Nephron (organoid): Measurements from ENCODE around the gene E2F4.

Experiments
- H3K27ac Mint-ChIP-seq, 3 experiments: 2 replicates each; pipeline ENCODE4 v1.8.0; 2020; ENCODE audit warnings: mixed read lengths in 3 of 3, mild to moderate bottlenecking in 2 of 3, moderate library complexity in 1 of 3
- H3K27me3 Mint-ChIP-seq: 2 replicates; pipeline ENCODE4 v1.8.0; 2021; ENCODE audit warnings: low read depth, mild to moderate bottlenecking, moderate library complexity, mixed read lengths
- H3K36me3 Mint-ChIP-seq: 2 replicates; pipeline ENCODE4 v1.8.0; 2020; ENCODE audit warnings: low read depth, mixed read lengths
- H3K4me1 Mint-ChIP-seq: 2 replicates; pipeline ENCODE4 v1.8.0; 2020; ENCODE audit warnings: mixed read lengths
- H3K4me3 Mint-ChIP-seq, 3 experiments: 2 replicates each; pipeline ENCODE4 v1.8.0; 2020; ENCODE audit warnings: mild to moderate bottlenecking in 3 of 3, mixed read lengths in 3 of 3, moderate library complexity in 2 of 3
- H3K9me3 Mint-ChIP-seq: 2 replicates; pipeline ENCODE4 v1.8.0; 2020; ENCODE audit warnings: mixed read lengths
- CTCF ChIP-seq, 3 experiments: fragments of 200-600 bp; sonication (generic); IDR thresholded peaks; one replicate each; pipeline ENCODE4 v1.5.0; 2021; ENCODE audit warnings: antibody characterized with exemption in 3 of 3; ENCODE audit not compliant: unreplicated experiment in 3 of 3

The E2F4 gene

DNA sequence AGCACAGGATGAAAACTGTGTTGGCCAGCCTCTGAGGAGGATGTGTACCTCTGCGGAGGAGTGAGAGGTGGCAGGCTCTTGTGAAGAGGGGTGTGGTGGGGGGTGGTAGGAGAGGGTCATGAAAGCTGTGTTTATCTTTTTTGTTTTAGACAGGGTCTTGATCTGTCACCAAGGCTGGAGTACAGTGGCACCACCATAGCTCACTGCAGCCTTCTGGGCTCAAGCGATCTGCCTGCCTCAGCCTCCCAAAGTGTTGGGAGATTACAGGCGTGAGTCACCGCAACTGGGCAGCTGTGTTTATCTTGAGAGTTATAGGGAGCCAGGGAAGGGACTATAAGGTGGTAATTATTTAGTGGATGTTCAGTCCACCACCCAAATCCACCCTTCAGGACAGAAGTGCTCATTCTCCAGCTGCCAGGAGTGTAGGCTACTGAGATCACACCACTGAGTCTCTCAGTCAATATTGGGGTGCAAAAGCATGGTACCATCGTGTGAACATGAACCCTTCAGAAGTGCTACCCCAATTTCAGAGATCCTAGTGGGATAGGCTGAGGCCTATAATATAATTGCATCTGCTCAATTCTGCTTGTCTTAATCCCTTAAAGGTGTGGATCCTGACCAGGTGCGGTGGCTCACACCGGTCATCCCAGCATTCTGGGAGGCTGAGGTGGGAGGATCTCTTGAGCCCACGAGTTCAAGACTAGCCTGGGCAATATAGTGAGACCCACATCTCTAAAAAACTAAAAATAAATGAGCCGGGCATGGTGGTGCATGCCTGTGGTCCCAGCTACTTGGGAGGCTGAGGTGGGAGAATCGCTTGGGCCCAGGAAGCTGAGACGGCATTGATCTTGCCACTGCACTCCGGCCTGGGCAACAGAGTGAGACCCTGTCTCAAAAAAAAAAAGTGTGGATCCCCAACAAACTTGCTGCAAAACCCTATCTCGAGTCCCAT lies 1.2 kb upstream of the E2F4 start:
- Mint-ChIP-seq H3K36me3 (peaks cover 16% of the 10 kb centered on the region), H3K27ac (peak overlapping the region in 2 of 3 experiments; percentile 6 to 23), H3K4me1 (peaks cover 26% of the 10 kb centered on the region), H3K9me3 (no peaks in the 10 kb centered on the region), H3K27me3 (peaks cover 3% of the 10 kb centered on the region), H3K4me3 (peak overlapping the region; percentile 86 to 93 (median 89))
- TF ChIP-seq CTCF (IDR thresholded peaks at IDR 0.05; ENCODE audit: unreplicated experiment in 3 of 3): no peak

- Mint-ChIP-seq H3K4me1 (peaks cover 29% of the 10 kb centered on the region), H3K9me3 (no peaks in the 10 kb centered on the region), H3K27me3 (no peaks in the 10 kb centered on the region), H3K4me3 (peak overlapping the region; percentile 86 to 93 (median 89)), H3K27ac (peak overlapping the region; percentile 2 to 86 (median 67)), H3K36me3 (peaks cover 23% of the 10 kb centered on the region)
- TF ChIP-seq CTCF (IDR thresholded peaks at IDR 0.05; ENCODE audit: unreplicated experiment in 3 of 3): no peak
Observed at GRCh38 chr16:67191411-67191994, 452 bp upstream of the E2F4 start.

DNA sequence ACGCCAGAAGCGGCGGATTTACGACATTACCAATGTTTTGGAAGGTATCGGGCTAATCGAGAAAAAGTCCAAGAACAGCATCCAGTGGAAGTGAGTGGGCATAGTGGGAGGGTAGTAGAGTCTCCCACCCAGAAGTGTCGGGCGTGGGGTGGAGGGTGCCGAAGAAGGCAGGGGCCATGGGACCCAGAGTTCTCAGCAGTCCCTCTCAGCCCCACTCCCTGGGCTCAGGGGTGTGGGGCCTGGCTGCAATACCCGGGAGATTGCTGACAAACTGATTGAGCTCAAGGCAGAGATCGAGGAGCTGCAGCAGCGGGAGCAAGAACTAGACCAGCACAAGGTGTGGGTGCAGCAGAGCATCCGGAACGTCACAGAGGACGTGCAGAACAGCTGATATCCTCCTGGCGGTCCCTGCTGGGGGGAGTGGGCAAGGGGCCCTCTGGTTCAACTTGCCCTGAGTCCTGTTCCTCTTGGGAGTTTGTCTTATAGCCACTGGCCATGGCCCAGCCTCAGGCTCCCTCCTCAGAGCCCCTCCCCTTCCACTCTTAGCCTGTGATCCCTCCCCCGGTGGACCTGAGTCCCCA lies 916 bp downstream of the E2F4 start:
- H3K27me3 Mint-ChIP-seq: no peaks in the 10 kb centered on the region
- TF ChIP-seq CTCF (IDR thresholded peaks at IDR 0.05; ENCODE audit: unreplicated experiment in 3 of 3): no peak
- peaks cover 34% of the 10 kb centered on the region for H3K4me1 Mint-ChIP-seq
- no peak overlapping the region for H3K27ac Mint-ChIP-seq
- H3K36me3 Mint-ChIP-seq: peaks cover 32% of the 10 kb centered on the region
- peak overlapping the region; percentile 86 to 93 (median 89) for H3K4me3 Mint-ChIP-seq
- H3K9me3 Mint-ChIP-seq: no peaks in the 10 kb centered on the region

- Mint-ChIP-seq H3K27ac (peak overlapping the region in 1 of 3 experiments; percentile 61), H3K9me3 (no peaks in the 10 kb centered on the region), H3K4me1 (peaks cover 34% of the 10 kb centered on the region), H3K4me3 (peak overlapping the region; percentile 86 to 93 (median 89)), H3K36me3 (peaks cover 36% of the 10 kb centered on the region), H3K27me3 (peaks cover 5% of the 10 kb centered on the region)
- TF ChIP-seq CTCF (IDR thresholded peaks at IDR 0.05; ENCODE audit: unreplicated experiment in 3 of 3): no peak
Observed at GRCh38 chr16:67193536-67193935, 1.6 kb downstream of the E2F4 start.

DNA sequence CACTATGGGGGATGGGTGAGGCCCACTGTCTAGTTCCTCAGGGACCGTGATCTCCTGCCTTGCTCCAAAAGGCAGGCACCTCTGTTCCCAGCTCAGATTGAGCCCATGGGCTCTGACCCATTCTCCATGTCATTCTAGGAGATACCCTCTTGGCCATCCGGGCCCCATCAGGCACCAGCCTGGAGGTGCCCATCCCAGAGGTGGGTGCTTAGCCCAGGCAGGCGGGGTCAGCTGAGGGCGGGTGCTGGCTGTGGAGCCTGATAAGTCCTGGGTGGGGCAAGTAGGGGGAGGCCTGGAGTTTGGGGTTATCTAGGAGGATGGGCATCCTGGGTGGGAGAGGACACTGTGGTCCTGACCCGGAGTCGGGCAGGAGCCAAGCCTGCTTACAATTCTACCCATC lies 2.3 kb downstream of the E2F4 start:
- Mint-ChIP-seq H3K4me1 (peaks cover 34% of the 10 kb centered on the region), H3K9me3 (no peaks in the 10 kb centered on the region), H3K4me3 (peak overlapping the region; percentile 86 to 93 (median 89)), H3K27me3 (peaks cover 5% of the 10 kb centered on the region), H3K27ac (peak overlapping the region in 1 of 3 experiments; percentile 61), H3K36me3 (peaks cover 36% of the 10 kb centered on the region)
- no peak for TF ChIP-seq CTCF (IDR thresholded peaks at IDR 0.05; ENCODE audit: unreplicated experiment in 3 of 3)
